GM19035 (cell line): Measurements from ENCODE around the gene BHLHE40.

Experiments
- ATAC-seq: cut with Tn5 transposase; IDR thresholded peaks from one replicate; pipeline ENCODE4 v1.9.1; 2021; ENCODE audit not compliant: unreplicated experiment

The BHLHE40 gene

GRCh38 chr3:4979428-4980228, at the start of gene BHLHE40:
Gene BHLHE40 (plus strand): TSS chr3:4979437. CDS start chr3:4979719, 282 bp downstream.
- ATAC-seq, result peak; percentile 2

- ATAC-seq, result no peak
Observed at GRCh38 chr3:4930501-4930900, 48.7 kb upstream of the BHLHE40 start.

- no peak for ATAC-seq
Observed at GRCh38 chr3:4934050-4934449, 45.2 kb upstream of the BHLHE40 start.

GRCh38 chr3:4935347-4935746, 43.9 kb upstream of the BHLHE40 start:
- ATAC-seq, result no peak

- ATAC-seq, result no peak
Observed at GRCh38 chr3:4936982-4937614, 42.1 kb upstream of the BHLHE40 start.

- no peak for ATAC-seq
Observed at GRCh38 chr3:4938281-4938982, 40.8 kb upstream of the BHLHE40 start.

- ATAC-seq, result no peak
Observed at GRCh38 chr3:4939276-4939675, 40.0 kb upstream of the BHLHE40 start.

GRCh38 chr3:4940985-4941384, 38.3 kb upstream of the BHLHE40 start:
- no peak for ATAC-seq

- ATAC-seq, result no peak
Observed at GRCh38 chr3:4943549-4943948, 35.7 kb upstream of the BHLHE40 start.

- no peak for ATAC-seq
Observed at GRCh38 chr3:4945324-4945723, 33.9 kb upstream of the BHLHE40 start.

GRCh38 chr3:4947028-4947427, 32.2 kb upstream of the BHLHE40 start:
- ATAC-seq, result no peak

GRCh38 chr3:4948395-4948794, 30.8 kb upstream of the BHLHE40 start:
- ATAC-seq, result no peak

GRCh38 chr3:4949004-4949403, 30.2 kb upstream of the BHLHE40 start:
- no peak for ATAC-seq

GRCh38 chr3:4949659-4950058, 29.6 kb upstream of the BHLHE40 start:
- no peak for ATAC-seq

GRCh38 chr3:4950351-4950784, 28.9 kb upstream of the BHLHE40 start:
- no peak for ATAC-seq

GRCh38 chr3:4950948-4951347, 28.3 kb upstream of the BHLHE40 start:
- ATAC-seq, result no peak

GRCh38 chr3:4953119-4953518, 26.1 kb upstream of the BHLHE40 start:
- no peak for ATAC-seq

- ATAC-seq, result no peak
Observed at GRCh38 chr3:4954256-4955000, 24.8 kb upstream of the BHLHE40 start.

GRCh38 chr3:4956099-4956498, 23.1 kb upstream of the BHLHE40 start:
- no peak for ATAC-seq

GRCh38 chr3:4956738-4957137, 22.5 kb upstream of the BHLHE40 start:
- no peak for ATAC-seq

GRCh38 chr3:4957978-4958377, 21.3 kb upstream of the BHLHE40 start:
- ATAC-seq, result no peak
